Activated naive CD8-positive, alpha-beta T cell treated with anti-CD3 and anti-CD28 coated beads, Interleukin-2, amount 50 U/mL, for 24 hours (primary cell): ENCODE measurements around the gene IL17REL.
A peak's percentile ranks its signal among the peaks of the same experiment; 100 is the strongest.

Source experiments
- ATAC-seq: fragments of 150-1000 bp; cut with Tn5 transposase; one replicate; pipeline ENCODE4 v1.10.0; 2021
- DNase-seq: peaks from one replicate; pipeline ENCODE4 v3.0.0; 2021
- H3K27ac Mint-ChIP-seq: one replicate; pipeline ENCODE4 v1.8.0; 2021; ENCODE audit warnings: mild to moderate bottlenecking, mixed read lengths
- H3K27me3 Mint-ChIP-seq: one replicate; pipeline ENCODE4 v1.8.0; 2021; ENCODE audit warnings: mixed read lengths
- H3K36me3 Mint-ChIP-seq: one replicate; pipeline ENCODE4 v1.8.0; 2021; ENCODE audit warnings: low read depth, mixed read lengths
- H3K4me1 Mint-ChIP-seq: one replicate; pipeline ENCODE4 v1.8.0; 2021; ENCODE audit warnings: mixed read lengths
- H3K4me3 Mint-ChIP-seq: one replicate; pipeline ENCODE4 v1.8.0; 2021; ENCODE audit warnings: mild to moderate bottlenecking, moderate library complexity, mixed read lengths
- H3K9me3 Mint-ChIP-seq: one replicate; pipeline ENCODE4 v1.8.0; 2021; ENCODE audit warnings: mixed read lengths

Gene IL17REL

DNA sequence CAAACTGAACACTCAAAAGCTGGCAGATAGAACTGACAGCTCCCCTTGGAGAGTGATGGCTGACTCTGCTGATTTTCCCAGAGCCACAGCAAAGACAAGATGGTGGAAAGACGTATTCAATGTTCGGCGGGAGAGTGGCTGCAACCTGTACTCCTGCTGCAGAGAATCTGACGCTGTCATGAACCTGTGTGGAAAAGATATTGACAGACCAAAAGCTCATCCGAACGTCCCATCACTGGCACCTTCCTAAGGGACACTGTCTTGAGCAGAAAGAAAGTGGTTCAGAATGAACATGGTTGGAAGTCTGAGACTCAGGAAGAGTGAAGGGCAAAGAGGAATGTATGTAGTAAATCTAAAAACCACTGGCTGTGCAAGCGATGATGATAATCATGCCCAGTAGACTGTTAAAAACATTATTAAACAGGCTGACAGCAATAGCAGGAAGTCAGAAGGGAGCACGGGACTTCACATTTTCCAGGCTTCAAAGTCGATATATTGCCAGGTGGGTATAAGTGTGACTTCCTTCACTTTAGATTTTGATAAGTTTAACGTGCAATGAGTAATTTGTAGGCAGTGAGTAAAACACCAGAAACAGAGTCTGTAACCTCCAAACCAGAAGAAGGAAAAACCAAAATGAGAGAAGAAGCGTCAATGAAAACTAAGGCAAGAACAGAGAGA lies 6.2 kb upstream of the IL17REL start:
- no peaks in the 10 kb centered on the region for H3K36me3 Mint-ChIP-seq
- H3K27ac Mint-ChIP-seq = no peak overlapping the region
- no peaks in the 10 kb centered on the region for H3K27me3 Mint-ChIP-seq
- no peak overlapping the region for H3K4me3 Mint-ChIP-seq
- peak; percentile 62 for ATAC-seq
- no peak for DNase-seq
- H3K9me3 Mint-ChIP-seq = no peaks in the 10 kb centered on the region
- H3K4me1 Mint-ChIP-seq = peaks cover 3% of the 10 kb centered on the region

- Mint-ChIP-seq H3K9me3 (no peaks in the 10 kb centered on the region), H3K27me3 (no peaks in the 10 kb centered on the region), H3K4me3 (no peak overlapping the region), H3K27ac (no peak overlapping the region), H3K4me1 (peaks cover 3% of the 10 kb centered on the region), H3K36me3 (no peaks in the 10 kb centered on the region)
- DNase-seq (no peak), ATAC-seq (no peak)
Measured at GRCh38 chr22:50017701-50018224, 5.2 kb upstream of the IL17REL start.

- Mint-ChIP-seq H3K27ac (no peak overlapping the region), H3K4me3 (no peak overlapping the region), H3K27me3 (no peaks in the 10 kb centered on the region), H3K36me3 (no peaks in the 10 kb centered on the region), H3K4me1 (peaks cover 5% of the 10 kb centered on the region), H3K9me3 (no peaks in the 10 kb centered on the region)
- DNase-seq = peak; percentile 92
- peak; percentile 86 for ATAC-seq
Measured at GRCh38 chr22:50016988-50017700, 4.6 kb upstream of the IL17REL start.

DNA sequence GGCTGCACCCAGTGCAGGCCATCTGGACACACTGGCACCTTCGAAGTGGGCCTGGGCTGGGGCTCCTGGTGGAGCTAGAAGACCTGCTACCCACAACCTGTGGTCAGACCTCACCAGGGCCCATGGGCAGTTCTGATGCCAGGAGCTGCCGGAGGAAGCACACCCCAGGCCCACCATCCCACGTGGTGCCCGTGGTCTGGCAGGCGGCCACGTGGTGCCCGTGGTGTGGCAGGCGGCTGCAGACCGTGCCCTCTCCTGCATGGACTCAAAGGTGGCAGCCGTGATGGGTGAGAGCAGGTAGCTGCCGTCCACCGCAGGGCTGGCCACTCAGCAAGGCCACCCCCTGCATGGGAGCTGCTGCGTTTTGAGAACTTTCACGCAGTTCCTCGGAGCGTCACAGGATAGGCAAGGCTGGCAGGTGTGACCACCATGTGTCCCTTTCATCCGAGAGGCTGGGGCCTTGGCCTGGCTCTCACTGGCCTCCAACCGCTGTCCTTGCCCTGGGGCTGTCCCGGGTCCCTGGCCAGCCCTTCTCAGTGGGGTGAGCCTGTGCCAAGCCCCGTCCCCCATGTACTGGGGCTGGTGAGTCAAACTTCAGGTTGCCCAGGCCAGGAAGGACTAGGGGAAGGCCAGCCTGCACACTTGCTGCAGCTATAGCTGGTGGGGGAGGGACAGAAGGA lies 3.9 kb upstream of the IL17REL start:
- Mint-ChIP-seq H3K4me3 (no peak overlapping the region), H3K27ac (no peak overlapping the region), H3K27me3 (peaks cover 2% of the 10 kb centered on the region), H3K4me1 (peaks cover 11% of the 10 kb centered on the region), H3K9me3 (no peaks in the 10 kb centered on the region), H3K36me3 (no peaks in the 10 kb centered on the region)
- no peak for ATAC-seq
- DNase-seq = no peak

DNA sequence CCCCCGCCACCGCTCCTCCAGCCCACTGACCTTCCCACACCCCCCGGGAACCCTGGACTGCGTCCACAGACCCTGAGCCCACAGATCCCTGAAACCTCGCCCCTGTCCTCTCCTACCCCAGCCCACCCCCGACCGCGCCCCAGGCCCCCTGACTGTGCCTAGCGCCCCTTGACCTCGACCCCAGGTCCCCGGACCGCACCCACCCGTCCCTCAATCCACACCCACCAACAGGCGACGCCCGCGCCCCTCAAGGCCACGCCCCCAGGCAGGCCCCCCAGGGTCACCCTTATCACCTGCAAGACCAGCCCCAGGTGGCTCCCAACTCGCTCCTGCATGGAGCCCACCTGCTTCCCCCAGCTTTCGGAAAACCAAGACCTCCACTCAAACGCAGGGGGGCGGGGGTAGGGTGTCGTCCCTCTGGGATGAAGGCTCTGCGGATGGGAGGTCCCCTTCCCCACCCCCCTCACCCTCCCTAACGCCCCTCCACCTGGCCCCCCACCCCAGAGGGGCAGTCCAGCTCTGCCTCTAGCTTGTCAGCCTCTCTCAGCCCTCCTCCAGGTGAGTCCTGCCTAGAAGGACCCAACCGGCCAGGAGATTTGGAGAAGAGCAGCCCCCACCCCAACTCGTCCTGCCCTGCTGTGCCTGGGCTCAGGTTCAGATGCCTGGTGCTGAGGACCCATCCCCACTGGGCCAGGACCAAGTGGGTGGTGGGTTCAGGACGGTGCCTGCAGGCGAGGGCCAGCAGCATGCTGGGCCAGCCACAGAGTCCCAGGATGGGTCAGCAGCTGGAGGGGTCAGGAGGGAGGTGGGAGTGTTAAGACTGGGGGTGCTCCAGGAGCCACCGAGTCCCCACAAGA lies 3.1 kb upstream of the IL17REL start:
- DNase-seq (no peak), ATAC-seq (no peak)
- H3K36me3 Mint-ChIP-seq = no peaks in the 10 kb centered on the region
- H3K4me3 Mint-ChIP-seq = no peak overlapping the region
- H3K9me3 Mint-ChIP-seq = no peaks in the 10 kb centered on the region
- H3K27ac Mint-ChIP-seq = no peak overlapping the region
- peaks cover 15% of the 10 kb centered on the region for H3K4me1 Mint-ChIP-seq
- peaks cover 2% of the 10 kb centered on the region for H3K27me3 Mint-ChIP-seq

GRCh38 chr22:50014655-50015401 lies 2.3 kb upstream of the IL17REL start:
- ATAC-seq (no peak), DNase-seq (no peak)
- H3K4me3 Mint-ChIP-seq = no peak overlapping the region
- peaks cover 16% of the 10 kb centered on the region for H3K4me1 Mint-ChIP-seq
- H3K36me3 Mint-ChIP-seq = no peaks in the 10 kb centered on the region
- no peak overlapping the region for H3K27ac Mint-ChIP-seq
- peaks cover 4% of the 10 kb centered on the region for H3K27me3 Mint-ChIP-seq
- H3K9me3 Mint-ChIP-seq = no peaks in the 10 kb centered on the region

DNA sequence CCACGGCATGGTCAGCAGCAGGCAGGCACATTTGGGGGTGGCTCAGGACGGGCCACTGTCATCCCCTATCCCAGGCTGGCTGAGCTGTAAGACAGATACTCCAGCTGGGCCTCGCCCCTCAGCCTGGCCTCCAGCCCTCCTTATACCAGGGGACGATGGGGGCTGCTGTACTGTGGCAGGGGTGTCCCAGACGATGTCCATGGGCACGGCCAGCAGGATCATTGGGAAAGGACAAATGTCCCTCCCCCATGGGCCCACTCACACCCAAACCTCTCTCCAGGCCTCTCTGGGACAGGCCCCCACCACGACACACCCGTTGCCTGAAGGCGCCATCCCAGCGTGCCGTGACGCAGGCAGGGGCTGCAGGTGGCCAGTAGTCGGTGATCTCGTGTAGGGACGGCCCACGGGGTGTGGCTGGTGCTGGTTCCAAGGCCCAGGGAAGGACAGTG lies 1.5 kb upstream of the IL17REL start:
- Mint-ChIP-seq H3K4me3 (peak overlapping the region; percentile 46), H3K27me3 (peaks cover 6% of the 10 kb centered on the region), H3K4me1 (peaks cover 18% of the 10 kb centered on the region), H3K36me3 (no peaks in the 10 kb centered on the region), H3K9me3 (no peaks in the 10 kb centered on the region), H3K27ac (no peak overlapping the region)
- no peak for ATAC-seq
- no peak for DNase-seq

- Mint-ChIP-seq H3K9me3 (no peaks in the 10 kb centered on the region), H3K4me1 (peaks cover 18% of the 10 kb centered on the region), H3K4me3 (peak overlapping the region; percentile 46), H3K27ac (peak overlapping the region; percentile 73), H3K36me3 (no peaks in the 10 kb centered on the region), H3K27me3 (peaks cover 6% of the 10 kb centered on the region)
- ATAC-seq (no peak), DNase-seq (no peak)
Measured at GRCh38 chr22:50011447-50012210, 936 bp downstream of the IL17REL start.

DNA sequence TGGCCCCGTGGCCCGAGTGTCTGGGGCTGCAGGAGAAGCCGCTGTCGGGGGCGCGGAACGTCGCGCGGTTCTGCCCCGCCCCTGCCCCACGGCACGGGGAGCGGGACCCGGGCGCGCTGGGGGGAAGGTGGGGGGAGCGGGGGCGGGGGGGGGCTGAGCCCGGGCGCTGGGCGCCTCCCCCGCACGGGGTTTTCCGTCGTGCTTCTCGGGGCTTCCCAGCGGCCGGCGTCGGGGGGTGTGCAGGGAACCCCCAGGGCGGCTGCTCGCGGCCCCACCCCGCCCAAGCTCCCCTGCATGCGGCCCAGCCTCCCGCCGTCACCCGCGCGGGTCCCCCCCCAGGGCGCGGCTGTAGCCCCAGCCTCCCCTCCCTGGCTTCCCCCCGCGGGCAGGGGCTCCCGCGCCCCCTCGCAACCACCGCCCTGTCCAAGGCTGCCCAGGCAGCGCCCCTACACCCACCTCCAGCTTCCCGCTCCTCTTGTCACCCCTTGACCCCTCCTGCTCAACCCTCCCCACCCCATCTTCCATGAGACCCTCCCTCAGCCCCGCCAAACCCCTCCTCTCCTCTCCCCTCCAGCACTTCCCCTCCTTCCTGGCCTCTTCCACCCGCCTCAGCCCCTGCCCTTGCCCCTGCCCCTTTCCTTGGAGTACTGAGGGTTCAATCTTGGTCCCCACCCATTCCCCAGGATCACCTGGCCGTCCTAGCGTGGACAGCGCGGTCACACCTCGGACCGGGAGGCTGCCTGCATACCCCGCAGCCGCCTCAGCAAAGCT lies 1.7 kb downstream of the IL17REL start:
- peak overlapping the region; percentile 73 for H3K27ac Mint-ChIP-seq

DNA sequence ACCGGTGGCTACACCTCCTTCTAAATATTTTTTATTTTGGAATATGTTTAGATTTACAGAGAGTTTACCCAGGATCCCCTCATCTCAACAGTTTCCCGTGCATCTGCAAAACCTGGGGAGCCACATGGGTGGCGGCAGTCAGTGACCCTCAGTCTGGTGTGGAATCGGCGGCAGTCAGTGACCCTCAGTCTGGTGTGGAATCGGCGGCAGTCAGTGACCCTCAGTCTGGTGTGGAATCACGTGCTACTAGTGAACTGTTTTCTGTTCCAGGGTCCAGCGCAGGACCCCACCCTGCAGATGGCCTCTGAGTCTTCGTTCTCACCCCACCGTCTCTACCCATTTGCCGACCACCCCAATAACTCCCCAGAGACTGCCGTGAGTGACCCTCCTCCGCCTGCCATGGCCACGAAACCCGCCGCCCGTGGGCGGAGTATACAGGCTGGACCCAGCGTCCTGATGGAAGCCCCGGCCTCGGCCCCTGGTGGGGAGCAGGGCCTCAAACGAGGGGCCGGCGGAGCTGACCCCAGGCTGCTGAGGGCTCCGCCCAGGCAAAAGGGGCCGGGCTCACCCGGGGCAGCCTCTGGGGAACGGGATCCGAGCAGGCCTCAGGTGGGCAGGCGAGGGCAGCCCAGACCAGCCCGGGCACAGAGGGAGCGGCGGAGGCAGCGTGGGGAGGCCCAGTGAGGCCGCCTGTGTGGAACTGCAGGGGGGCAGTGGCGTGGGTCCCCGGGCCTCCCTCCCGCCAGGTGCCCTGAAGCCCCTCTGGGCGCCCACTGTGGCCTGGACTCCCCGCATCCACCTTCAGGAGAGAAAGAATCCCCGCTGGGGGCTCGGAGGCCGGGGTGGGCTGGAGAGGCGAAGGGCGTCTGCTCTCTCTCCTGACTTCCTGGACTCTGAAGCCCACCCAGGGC lies 2.5 kb downstream of the IL17REL start:
- DNase-seq (no peak), ATAC-seq (no peak)
- Mint-ChIP-seq H3K4me1 (peaks cover 23% of the 10 kb centered on the region), H3K36me3 (no peaks in the 10 kb centered on the region), H3K4me3 (peak overlapping the region; percentile 34), H3K9me3 (no peaks in the 10 kb centered on the region), H3K27ac (peak overlapping the region; percentile 54), H3K27me3 (peaks cover 6% of the 10 kb centered on the region)

More for the DNA sequence above, 1.7 kb downstream of the IL17REL start:
- H3K4me1 Mint-ChIP-seq = peaks cover 21% of the 10 kb centered on the region
- no peaks in the 10 kb centered on the region for H3K9me3 Mint-ChIP-seq
- ATAC-seq (peak; percentile 51), DNase-seq (peak; percentile 64)
- H3K27me3 Mint-ChIP-seq = peaks cover 6% of the 10 kb centered on the region
- H3K36me3 Mint-ChIP-seq = no peaks in the 10 kb centered on the region
- H3K4me3 Mint-ChIP-seq = peak overlapping the region; percentile 46

GRCh38 chr22:50009251-50009650 lies 3.3 kb downstream of the IL17REL start:
- DNase-seq (no peak), ATAC-seq (no peak)
- Mint-ChIP-seq H3K36me3 (no peaks in the 10 kb centered on the region), H3K4me1 (peaks cover 26% of the 10 kb centered on the region), H3K9me3 (no peaks in the 10 kb centered on the region), H3K27me3 (peaks cover 6% of the 10 kb centered on the region), H3K27ac (no peak overlapping the region), H3K4me3 (no peak overlapping the region)
